ENCODE measurements around the gene RPL21.

Gene RPL21

GRCh38 chr13:27269114-27269665, 17.8 kb downstream of the RPL21 start:
- no peaks in the 10 kb centered on the region for H3K9me3 ChIP-seq
- H3K36me3 ChIP-seq: 0 out of 2 replicates have a peak, but pooled peaks cover 12% of the 10 kb centered on the region

GRCh38 chr13:27270594-27271520, 19.5 kb downstream of the RPL21 start, which contains the start of gene RASL11A:
Gene RASL11A (plus strand): TSS chr13:27270830. CDS start chr13:27270945, 115 bp downstream.
- peaks cover 6% of the 10 kb centered on the region; the same call in 1 of the 2 replicates for H3K4me1 ChIP-seq
- peak within 1 kb of the TSS; percentile 92 for H3K4me2 ChIP-seq
- no peaks in the 10 kb centered on the region for H3K27me3 ChIP-seq
- no peak for TF ChIP-seq Cebpa-rat (IDR thresholded peaks at IDR 0.05)
- no peak within 1 kb of the TSS; the same call in 1 of the 2 replicates for H3K27ac ChIP-seq
- peak within 1 kb of the TSS; percentile 68 for H3K9ac ChIP-seq
- H3K36me3 ChIP-seq: no peaks in the 10 kb centered on the region
- H4K20me1 ChIP-seq: no peaks in the 10 kb centered on the region
- no peaks in the 10 kb centered on the region for H3K9me3 ChIP-seq
- peak within 1 kb of the TSS; percentile 75 for H3K4me3 ChIP-seq

More at GRCh38 chr13:27269114-27269665, 17.8 kb downstream of the RPL21 start:
- no peak overlapping the region for H3K4me3 ChIP-seq
- H3K27ac ChIP-seq: no peak overlapping the region
- H3K27me3 ChIP-seq: no peaks in the 10 kb centered on the region
- peaks cover 7% of the 10 kb centered on the region; the same call in 1 of the 2 replicates for H4K20me1 ChIP-seq
- H3K9ac ChIP-seq: no peak overlapping the region
- no peak for TF ChIP-seq Cebpa-rat (IDR thresholded peaks at IDR 0.05)
- H3K4me2 ChIP-seq: no peak overlapping the region
- peaks cover 6% of the 10 kb centered on the region; the same call in 1 of the 2 replicates for H3K4me1 ChIP-seq

- no peak for TF ChIP-seq Cebpa-rat (IDR thresholded peaks at IDR 0.05)
- no peaks in the 10 kb centered on the region for H3K36me3 ChIP-seq
- no peaks in the 10 kb centered on the region for H3K9me3 ChIP-seq
- peaks cover 6% of the 10 kb centered on the region; the same call in 1 of the 2 replicates for H3K4me1 ChIP-seq
- H3K27ac ChIP-seq: no peak overlapping the region
- H3K9ac ChIP-seq: no peak overlapping the region
- no peaks in the 10 kb centered on the region for H3K27me3 ChIP-seq
- peak overlapping the region; percentile 92; the same call in 1 of the 2 replicates for H3K4me2 ChIP-seq
- H4K20me1 ChIP-seq: no peaks in the 10 kb centered on the region
- H3K4me3 ChIP-seq: no peak overlapping the region
Measured at GRCh38 chr13:27271570-27272096, 20.3 kb downstream of the RPL21 start.

GRCh38 chr13:27273658-27274425, 22.5 kb downstream of the RPL21 start:
- TF ChIP-seq Cebpa-rat (IDR thresholded peaks at IDR 0.05): no peak
- Histone ChIP-seq H3K4me3 (no peak overlapping the region), H3K9me3 (no peaks in the 10 kb centered on the region)

GRCh38 chr13:27274631-27275030, 23.3 kb downstream of the RPL21 start:
- no peak for TF ChIP-seq Cebpa-rat (IDR thresholded peaks at IDR 0.05)
- H3K36me3 ChIP-seq: no peaks in the 10 kb centered on the region
- H3K4me3 ChIP-seq: no peak overlapping the region
- peaks cover 6% of the 10 kb centered on the region; the same call in 1 of the 2 replicates for H3K4me1 ChIP-seq
- no peak overlapping the region for H3K27ac ChIP-seq
- no peaks in the 10 kb centered on the region for H4K20me1 ChIP-seq
- no peaks in the 10 kb centered on the region for H3K27me3 ChIP-seq
- no peaks in the 10 kb centered on the region for H3K9me3 ChIP-seq
- H3K4me2 ChIP-seq: no peak overlapping the region
- H3K9ac ChIP-seq: no peak overlapping the region

More at GRCh38 chr13:27273658-27274425, 22.5 kb downstream of the RPL21 start:
- no peaks in the 10 kb centered on the region for H3K36me3 ChIP-seq
- no peak overlapping the region for H3K27ac ChIP-seq
- H3K9ac ChIP-seq: no peak overlapping the region
- H3K4me2 ChIP-seq: no peak overlapping the region
- H3K4me1 ChIP-seq: peaks cover 6% of the 10 kb centered on the region; the same call in 1 of the 2 replicates
- H3K27me3 ChIP-seq: no peaks in the 10 kb centered on the region
- no peaks in the 10 kb centered on the region for H4K20me1 ChIP-seq

- Histone ChIP-seq H3K9ac (no peak overlapping the region), H3K36me3 (no peaks in the 10 kb centered on the region), H3K4me3 (no peak overlapping the region), H3K9me3 (no peaks in the 10 kb centered on the region), H3K4me1 (no peaks in the 10 kb centered on the region), H3K4me2 (no peak overlapping the region), H4K20me1 (no peaks in the 10 kb centered on the region), H3K27ac (no peak overlapping the region), H3K27me3 (no peaks in the 10 kb centered on the region)
- no peak for TF ChIP-seq Cebpa-rat (IDR thresholded peaks at IDR 0.05)
Measured at GRCh38 chr13:27276188-27276587, 24.8 kb downstream of the RPL21 start.

GRCh38 chr13:27279506-27279905, 28.1 kb downstream of the RPL21 start:
- H3K27ac ChIP-seq: no peak overlapping the region
- H3K27me3 ChIP-seq: no peaks in the 10 kb centered on the region
- H4K20me1 ChIP-seq: no peaks in the 10 kb centered on the region
- no peak overlapping the region for H3K4me3 ChIP-seq
- no peaks in the 10 kb centered on the region for H3K36me3 ChIP-seq
- TF ChIP-seq Cebpa-rat (IDR thresholded peaks at IDR 0.05): no peak
- no peaks in the 10 kb centered on the region for H3K9me3 ChIP-seq
- no peaks in the 10 kb centered on the region for H3K4me1 ChIP-seq
- no peak overlapping the region for H3K9ac ChIP-seq
- no peak overlapping the region for H3K4me2 ChIP-seq

- TF ChIP-seq Cebpa-rat (IDR thresholded peaks at IDR 0.05): no peak
- H3K4me3 ChIP-seq: no peak overlapping the region
Measured at GRCh38 chr13:27280009-27280656, 28.8 kb downstream of the RPL21 start.

GRCh38 chr13:27280841-27281240, 29.5 kb downstream of the RPL21 start:
- Histone ChIP-seq H3K4me2 (no peak overlapping the region), H3K27me3 (no peaks in the 10 kb centered on the region), H3K4me3 (no peak overlapping the region), H3K9ac (no peak overlapping the region), H3K36me3 (no peaks in the 10 kb centered on the region), H3K4me1 (peaks cover 13% of the 10 kb centered on the region), H3K9me3 (no peaks in the 10 kb centered on the region), H3K27ac (no peak overlapping the region), H4K20me1 (no peaks in the 10 kb centered on the region)
- TF ChIP-seq Cebpa-rat (IDR thresholded peaks at IDR 0.05): no peak

More at GRCh38 chr13:27280009-27280656, 28.8 kb downstream of the RPL21 start:
- Histone ChIP-seq H3K9me3 (no peaks in the 10 kb centered on the region), H3K9ac (no peak overlapping the region), H3K4me1 (peaks cover 6% of the 10 kb centered on the region), H3K27me3 (no peaks in the 10 kb centered on the region), H3K36me3 (no peaks in the 10 kb centered on the region), H3K4me2 (no peak overlapping the region), H4K20me1 (no peaks in the 10 kb centered on the region), H3K27ac (no peak overlapping the region)

Data from BLaER1 (cell line).